Stimulated activated CD4-positive, alpha-beta T cell treated with anti-CD3 and anti-CD28 coated beads, Interleukin-15, amount 100 ng/mL, for 24 hours (primary cell): ENCODE data around the gene SOWAHA.
"Not testable (repeated sequence)": the region's sequence is repeated elsewhere in the genome, so short reads cannot be mapped to it uniquely, and the experiment has no call there.

ENCODE experiments used
- DNase-seq: peaks from one replicate; pipeline ENCODE4 v3.0.0-alpha.2; 2020

SOWAHA gene

DNA sequence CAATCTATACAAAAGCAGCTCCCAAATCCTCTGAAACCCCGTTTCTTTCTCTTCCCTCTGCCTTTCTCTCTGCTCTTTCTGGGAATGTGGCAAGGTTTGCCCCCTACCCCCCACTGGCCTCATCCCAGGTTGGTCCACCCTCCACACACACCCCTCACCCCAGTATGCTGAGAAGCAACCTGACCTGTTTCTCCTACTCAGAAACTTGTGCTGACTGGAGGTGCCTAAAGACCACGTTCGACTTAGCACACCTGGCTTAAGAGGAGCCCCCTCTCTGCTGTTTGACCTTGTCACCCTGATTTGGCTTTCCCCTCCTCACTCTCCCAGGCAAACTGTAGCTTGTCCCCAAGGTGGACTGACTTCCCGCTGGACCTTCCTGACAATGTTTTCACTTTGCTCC, 35.0 kb upstream of the SOWAHA start:
- no peak for DNase-seq

DNA sequence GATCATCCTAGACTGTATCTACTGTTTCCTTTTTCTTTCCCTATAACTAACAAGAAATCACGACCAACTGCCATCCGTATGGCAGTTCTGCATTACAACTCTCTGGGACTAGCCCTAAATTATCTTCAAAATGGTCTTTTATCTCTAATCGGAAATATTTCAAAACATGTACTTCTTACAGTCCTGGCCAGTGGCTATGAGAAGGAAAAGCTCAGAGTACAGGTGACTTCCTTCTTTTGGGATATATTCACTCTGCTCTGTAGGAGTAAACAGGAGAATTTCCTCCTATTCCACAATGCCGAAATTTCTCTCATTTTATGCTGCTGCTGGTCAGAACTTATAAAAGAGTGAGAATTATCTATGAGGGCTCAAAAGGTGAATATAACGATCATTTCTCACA, 34.2 kb upstream of the SOWAHA start:
- DNase-seq = no peak

DNA sequence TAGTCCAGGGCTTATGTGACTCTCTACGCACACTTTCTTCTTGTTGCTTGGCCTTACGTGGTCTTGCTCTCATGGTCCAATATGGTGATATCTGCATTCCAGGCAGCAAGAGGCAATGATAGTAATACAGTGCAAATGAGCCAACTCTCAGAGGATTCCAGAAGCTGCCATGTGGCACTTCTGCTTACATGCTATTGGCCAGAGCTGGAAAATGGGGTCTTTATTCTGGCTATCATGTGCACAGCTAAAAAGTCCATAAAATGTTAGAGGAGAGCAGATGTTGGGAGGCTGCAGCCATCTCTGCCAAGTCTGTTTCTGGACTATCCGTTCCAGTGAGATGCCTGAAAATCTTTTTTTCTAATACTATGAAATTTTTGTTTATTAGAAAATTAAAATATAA, 33.1 kb upstream of the SOWAHA start:
- DNase-seq = no peak

DNA sequence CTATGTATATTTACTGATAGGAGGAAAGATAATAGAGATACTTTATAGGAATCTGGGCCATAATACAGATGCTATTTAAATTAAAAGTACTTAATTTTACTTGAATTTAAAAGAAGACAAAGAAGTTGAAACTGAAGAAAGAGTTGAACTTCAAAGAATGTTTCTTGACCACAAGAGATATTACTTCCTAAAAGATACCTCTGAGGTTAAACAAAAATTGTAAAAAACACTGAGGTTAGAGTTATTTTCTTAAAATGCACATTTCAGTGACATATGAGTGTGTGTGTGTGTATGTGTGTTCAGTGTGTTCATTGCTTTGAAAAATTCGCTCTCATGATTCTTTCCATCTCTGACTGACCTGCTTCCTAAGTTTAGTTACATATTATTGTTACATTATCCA, 32.5 kb upstream of the SOWAHA start:
- no peak for DNase-seq

DNA sequence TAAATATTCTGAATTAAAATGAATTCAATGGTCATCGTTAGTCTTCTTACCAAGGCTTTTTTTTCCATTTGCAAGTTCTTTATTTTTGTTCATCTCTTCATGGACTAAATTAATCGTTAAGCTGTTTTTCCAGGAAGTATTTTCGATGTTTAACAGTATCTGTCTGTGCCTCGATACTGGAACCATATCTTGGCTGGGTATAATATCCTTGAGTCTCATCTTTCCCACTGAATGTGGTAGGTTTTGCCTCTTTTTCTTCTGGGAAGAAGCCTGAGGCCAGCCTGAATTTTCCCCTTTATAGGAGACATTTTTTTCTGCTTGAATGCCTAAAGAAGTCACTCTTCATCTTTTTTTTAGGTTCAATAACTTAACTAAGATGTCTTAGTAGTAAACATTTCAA, 32.1 kb upstream of the SOWAHA start:
- DNase-seq = no peak

DNA sequence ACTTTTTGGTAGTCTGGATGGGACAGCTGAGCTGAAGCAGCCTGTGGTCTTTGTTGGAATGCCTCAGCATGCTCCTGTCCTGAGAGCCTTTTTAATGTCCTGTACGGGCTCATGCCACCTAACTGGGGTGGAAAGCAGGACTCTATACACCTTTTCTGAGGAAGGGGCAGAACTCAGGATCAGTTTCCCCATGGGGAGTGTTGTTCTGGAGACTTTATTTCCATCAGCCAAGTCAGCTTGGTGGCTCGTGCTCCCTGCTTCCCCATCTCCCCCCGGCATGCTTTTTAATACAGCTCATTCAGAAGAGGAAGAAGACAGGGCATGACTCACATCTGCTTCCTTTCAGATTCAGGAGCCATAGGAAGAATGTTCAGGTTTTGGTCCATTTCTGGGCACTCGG, 31.0 kb upstream of the SOWAHA start:
- no peak for DNase-seq

DNA sequence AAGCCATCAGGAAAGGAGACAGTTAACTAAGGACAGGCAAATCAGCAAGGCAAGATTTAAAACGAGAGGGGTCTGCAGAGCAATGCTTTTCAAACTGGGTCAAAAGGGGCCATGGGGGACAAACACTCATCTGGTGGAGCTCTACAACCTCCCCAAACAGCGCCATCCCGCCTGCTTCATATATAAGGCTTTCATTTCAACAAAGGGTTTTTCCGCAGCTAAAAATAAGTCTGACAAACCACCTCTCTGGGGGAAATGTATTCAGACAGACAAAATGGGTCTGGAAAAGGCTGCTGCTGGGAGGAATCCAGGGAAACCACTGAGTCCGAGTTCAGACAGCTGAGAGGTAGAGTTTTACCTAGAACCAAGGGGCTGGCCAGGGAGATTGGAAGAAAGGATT, 27.7 kb upstream of the SOWAHA start:
- no peak for DNase-seq

DNA sequence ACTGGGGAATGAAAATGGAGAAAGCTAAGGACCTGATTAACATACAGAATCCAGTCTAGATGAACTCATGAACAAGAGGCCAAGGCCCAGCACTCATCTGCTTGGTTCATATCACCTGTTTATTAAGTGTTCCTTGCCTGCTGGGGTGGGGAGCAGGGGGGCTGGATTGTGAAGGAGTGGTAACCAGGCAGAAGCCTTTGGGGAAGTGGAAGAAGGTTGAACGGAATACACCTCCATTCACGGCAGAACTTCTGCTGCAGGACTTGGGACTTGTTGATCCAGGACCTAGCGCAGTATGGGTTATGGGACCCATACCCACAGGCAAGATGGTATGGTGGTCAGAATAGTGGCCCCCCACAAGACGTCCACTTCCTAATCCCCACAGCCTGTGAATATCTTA, 27.2 kb upstream of the SOWAHA start:
- DNase-seq = no peak

DNA sequence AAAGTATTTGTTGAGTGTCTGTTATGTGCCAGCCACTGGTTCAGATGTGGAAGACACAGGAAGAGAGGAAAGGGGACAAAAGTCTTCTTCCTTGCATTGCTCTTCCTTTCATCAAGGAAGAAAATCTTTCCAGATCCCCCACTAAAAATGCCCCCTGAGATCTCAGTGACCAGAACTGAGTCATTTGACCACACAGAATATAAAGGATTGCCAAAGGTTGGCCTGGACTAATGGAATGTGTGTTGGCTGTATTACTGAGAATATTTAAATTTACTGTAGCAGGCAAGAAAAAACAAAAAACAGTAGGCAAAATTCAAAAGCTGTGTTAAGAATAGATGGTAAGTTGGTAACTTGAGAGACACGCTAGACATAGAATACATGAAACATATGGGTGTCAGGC, 26.0 kb upstream of the SOWAHA start:
- no peak for DNase-seq

DNA sequence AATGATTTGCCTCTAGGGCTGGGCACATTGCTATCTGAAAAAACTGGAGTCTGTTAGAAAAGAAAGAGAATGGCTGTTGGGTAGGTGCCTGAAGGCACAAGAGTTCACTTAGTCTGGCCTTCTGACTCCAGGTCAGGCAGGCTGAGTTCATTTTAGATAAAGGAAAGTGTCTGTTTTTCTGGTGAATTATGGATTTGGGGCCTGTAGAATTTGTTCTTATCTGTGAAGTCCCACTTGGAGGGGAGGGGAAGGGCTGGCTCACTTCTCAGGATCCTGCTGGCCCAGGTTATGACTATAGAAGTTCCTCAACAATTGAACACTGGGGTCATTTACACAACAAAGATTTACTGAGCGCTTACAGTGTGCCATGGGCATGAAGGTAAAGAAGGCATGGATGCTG, 24.6 kb upstream of the SOWAHA start:
- no peak for DNase-seq

DNA sequence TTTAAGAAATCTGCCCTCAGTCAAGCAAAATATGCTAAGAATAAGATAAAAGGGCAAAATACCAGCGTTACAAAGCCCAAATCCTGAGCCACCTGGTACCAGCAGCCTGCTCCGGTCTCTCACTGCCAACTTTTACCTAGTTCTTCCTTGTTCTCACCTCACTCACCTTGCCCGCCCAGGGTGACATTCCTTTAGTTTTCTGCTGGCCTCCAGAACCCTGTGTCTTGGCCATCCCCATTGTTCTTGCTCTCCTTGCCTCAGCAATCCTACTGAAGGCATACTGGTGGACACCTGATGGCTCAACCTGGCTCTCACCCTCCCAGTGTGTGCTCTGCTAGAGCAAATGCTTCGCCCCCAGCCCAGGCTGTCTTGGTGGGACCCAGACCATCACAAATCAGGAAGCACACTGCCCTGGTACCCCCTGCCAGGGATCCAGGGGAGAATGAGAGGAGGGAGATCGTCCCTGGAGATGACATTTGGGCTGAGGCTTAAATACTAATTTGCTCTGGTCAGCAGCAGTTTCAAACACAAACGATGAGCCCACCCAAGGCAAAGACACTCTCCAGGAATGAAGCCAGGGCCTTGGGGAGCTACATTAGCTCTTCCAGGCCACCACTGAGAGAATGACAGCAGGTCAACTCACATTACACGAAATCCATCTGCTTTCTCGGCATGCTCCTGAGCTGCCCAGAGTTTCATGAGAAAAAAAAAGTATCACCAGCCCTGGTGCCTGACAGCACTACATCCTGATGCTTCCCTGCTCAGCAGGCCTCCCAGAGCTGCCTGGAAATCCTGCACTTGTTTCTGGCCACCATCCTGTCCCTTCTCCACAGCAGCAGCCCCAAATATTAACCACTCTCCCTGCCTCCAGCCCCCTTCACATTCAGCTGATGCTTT, 23.9 kb upstream of the SOWAHA start:
- no peak for DNase-seq

DNA sequence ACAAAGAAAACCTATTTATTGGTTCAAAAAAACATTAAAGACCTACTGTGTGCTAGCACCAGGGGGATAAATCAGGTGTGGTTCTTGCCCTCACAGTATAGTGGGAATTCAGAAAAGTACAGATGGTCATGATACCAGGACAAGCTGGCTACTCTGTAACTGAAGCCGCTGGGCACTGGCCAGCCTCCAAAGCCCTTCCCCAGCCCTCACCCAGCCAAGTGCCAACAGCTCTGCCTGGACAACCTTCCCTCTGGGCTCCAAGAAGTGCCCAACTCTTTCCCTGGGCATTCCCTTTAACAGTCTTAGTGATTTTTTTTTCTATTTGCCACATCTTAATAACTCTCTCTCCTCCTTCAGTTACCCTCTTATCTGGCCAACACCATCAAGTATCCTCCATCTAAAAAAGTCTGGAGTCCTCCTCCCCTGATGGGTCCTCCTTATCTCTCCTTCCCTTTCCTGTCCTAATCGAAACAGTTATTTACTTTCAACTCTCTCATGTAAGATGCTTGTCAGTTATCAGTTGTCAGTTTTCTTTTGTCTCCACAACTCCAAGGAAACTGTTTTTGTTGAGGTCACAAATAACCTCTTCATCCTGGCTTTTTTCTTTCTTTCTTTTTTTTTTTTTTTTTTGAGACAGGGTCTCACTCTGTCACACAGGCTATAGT, 22.8 kb upstream of the SOWAHA start:
- DNase-seq = no peak

DNA sequence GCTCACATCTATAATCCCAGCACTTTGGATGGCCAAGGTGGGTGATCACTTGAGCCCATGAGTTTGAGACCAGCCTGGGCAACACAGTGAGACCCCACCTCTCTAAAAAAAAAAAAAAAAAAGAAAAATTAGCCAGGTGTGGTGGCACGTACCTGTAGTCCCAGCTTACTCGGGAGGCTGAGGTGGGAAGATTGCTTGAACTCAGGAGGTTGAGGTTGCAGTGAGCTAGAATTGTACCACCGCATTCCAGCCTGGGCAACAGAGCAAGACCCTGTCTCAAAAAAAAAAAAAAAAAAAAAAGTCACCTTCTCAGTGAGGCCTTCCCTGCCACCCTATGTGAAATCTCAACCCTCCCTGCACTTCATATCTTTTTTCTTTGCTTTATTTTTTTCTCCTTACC, 22.1 kb upstream of the SOWAHA start:
- DNase-seq = no peak

DNA sequence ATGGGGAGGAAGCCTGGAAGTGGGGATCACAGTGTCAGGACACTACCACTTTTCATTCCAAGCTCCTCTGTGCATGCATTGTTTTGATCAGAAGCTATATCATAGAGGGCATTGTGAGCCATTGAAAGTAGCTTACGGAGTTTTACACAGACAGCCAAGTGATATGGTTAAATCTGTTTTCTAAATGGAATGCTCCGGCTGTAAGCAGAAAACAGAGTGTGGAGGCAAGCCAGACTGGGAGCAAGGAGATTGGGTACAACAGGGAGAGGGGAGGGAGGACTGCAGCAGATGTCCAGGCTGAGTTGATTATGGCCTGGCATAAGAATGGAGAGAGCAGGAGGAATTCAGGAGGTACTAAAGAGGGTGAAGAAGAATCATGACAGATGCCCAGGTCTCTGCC, 15.5 kb upstream of the SOWAHA start:
- DNase-seq = no peak

DNA sequence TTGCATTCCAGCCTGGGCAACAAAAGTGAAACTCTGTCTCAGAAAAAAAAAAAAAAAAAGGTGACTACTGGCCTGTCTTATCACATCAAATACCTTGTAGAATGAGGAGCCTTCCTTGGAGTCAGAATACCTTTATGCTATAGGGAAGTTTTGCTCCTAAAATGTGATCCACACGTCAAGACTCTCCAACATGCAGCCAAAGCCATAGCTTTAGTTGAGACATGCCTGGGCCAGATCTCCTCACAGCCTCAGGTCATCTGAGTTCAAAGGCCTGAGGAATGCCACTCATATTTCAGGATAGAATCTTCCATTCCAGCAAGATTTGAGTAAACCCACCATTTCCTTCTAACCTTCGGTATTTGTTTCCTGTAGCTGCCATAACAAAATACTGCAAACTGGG, 13.7 kb upstream of the SOWAHA start:
- no peak for DNase-seq

DNA sequence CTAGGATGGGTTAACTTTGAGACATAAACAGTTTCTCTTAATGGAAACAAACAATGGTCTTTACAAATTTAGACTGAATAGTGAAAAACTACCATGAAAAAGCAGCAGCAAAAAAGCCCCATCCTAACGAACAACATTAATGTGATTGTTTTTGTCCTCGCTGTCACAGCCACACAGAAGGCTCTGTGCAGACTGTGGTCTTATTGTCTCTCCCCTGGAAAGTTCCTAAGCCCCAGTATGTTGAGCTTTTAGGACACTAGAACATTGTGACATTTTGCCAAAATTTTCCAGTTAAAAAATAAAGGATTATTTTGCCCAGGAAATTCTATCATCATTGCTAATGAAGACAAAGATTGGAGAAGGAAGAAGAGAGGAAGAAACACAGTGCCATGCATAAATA, 12.6 kb upstream of the SOWAHA start:
- no peak for DNase-seq

DNA sequence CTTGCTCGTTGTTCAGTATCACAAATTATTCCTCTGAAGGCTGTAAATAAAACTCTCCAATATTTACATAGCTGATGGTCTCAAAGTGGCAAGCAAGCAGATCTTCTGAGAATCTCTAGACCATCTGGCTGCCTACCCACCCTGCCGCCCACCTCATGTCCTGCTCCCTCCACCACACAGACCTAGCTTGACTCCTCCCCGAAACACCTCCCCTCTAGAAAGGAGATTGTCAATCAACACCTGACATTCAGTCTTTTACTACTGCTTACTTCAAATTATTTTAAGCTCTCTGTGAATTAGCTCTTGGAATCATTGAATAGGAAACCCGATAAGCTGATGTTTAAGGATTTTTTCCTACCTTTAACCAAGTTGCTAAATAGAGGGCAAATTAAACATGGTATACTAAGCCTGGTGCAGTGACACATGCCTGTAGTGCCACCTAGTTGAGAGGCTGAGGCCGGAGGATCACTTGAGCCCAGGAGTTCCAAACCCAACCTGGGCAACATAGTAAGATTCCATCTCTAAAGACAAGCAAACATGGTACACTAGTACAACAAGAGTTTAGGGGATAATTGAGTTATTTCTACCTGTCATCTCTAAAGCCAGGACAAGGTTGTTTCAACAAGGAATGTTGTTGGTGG, 10.9 kb upstream of the SOWAHA start:
- DNase-seq = no peak

DNA sequence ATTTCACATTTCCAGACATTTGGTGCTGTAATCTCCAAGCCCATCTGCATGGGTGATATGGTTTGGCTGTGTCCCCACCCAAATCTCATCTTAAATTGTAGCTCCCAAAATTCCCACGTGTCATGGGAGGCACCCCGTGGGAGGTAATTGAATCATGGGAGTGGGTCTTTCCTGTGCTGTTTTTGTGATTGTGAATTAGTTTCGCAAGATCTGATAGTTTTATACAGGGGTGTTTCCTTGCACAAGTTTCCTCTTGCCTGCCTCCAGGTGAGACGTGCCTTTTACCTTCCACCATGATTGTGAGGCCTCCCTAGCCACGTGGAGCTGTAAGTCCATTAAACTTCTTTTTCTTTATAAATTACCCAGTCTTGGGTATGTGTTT, 10.4 kb upstream of the SOWAHA start:
- not testable (repeated sequence) for DNase-seq

DNA sequence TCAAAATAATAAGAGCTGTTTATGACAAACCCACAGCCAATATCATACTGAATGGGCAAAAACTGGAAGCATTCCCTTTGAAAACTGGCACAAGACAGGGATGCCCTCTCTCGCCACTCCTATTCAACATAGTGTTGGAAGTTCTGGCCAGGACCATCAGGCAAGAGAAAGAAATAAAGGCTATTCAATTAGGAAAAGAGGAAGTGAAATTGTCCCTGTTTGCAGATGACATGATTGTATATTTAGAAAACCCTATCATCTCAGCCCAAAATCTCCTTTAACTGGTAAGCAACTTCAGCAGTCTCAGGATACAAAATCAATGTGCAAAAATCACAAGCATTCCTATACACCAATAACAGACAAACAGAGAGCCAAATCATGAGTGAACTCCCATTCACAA, 8.9 kb upstream of the SOWAHA start:
- not testable (repeated sequence) for DNase-seq

DNA sequence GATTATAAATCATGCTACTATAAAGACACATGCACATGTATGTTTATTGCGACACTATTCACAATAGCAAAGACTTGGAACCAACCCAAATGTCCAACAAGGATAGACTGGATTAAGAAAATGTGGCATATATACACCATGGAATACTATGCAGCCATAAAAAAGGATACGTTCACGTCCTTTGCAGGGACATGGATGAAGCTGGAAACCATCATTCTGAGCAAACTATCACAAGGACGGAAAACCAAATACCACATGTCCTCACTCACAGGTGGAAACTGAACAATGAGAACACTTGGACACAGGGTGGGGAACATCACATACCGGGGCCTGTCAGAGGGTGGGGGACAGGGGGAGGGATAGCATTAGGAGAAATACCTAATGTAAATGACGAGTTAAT, 7.2 kb upstream of the SOWAHA start:
- not testable (repeated sequence) for DNase-seq

DNA sequence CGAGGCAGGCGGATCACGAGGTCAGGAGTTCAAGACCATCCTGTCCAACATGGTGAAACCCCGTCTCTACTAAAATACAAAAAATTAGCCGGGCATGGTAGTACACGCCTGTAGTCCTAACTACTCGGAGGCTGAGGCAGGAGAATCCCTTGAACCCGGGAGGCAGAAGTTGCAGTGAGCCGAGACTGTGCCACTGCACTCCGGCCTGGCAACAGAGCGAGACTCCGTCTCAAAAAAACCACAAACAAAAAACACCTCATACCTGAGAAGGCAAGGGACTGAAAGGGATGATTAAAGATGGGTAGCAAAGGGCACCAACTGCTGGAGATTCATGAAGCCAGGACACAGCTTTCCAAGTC, 6.3 kb upstream of the SOWAHA start:
- DNase-seq = not testable (repeated sequence)

DNA sequence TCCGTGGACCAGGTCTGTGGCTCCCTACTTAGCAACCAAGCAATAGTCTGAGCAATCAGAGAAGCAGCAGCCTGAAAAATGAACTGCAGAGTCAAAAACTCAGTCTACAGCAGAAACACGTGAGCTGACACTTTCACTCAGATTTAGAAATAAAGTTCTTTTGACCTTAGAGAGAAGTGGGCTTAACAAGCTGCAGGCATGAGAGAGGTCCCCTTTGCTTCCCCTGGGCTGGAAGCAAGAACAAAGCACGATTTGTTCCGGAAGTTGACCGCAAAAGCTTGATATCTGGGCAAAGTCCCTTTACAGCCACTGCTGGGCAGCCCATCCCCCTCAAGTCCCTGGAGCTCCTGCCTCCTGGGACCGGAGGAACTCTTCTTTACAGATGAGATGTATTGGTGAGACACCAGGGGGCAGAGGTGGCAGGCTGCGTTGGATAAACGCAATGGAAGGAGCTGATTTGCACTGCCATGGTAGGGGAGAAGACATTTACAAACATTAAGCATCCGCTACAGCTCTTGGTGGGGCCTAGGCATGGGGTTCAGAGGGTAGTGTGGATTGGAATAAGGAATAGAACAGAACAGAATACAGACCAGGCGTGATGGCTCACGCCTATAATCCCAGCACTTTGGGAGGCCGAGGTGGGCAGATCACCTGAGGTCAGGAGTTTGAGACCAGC, 5.8 kb upstream of the SOWAHA start:
- DNase-seq = no peak

DNA sequence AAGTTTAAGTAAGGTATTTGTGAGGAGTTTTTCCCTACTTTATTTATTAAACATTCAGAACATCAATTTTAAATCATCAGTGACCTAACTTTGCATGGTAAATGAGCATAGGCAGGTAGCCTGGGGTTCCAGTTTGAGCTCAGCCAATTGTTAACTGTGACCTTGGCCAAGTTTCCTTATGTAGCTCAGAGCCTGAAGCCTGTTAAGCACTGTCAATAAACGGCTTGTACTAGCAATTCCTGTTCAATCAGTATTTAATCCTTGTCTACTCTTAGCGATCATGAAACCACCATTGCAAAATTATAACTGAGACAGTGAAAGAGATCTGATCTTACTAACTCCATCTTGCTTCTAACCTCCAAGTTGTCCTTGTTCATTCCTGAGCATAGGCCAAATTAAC, 4.7 kb upstream of the SOWAHA start:
- no peak for DNase-seq

DNA sequence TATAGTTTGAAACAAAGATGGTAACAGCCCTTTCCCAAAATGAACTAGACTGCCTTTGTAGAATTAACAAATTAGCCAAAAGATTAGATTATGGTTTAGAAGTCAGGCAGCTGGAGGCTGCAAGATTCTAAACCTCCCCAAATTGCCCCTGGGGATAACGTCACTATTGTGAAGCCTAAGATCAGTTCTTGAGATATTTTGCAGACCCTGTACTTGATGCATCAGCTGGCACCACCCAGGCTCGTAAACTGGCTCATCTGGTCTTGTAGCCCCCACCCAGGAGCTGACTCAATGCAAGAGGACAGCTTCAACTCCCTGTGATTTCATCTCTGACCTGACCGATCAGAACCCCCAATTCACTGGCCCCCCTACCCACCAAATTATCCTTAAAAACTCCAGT, 4.2 kb upstream of the SOWAHA start:
- no peak for DNase-seq
